Putamen (tissue), 1 donor: ENCODE results near the gene MRPL1.
"Not testable (repeated sequence)": the region's sequence is repeated elsewhere in the genome, so short reads cannot be mapped to it uniquely, and the experiment has no call there.

Experiments
- DNase-seq: peaks from one replicate; pipeline ENCODE4 v3.0.0-alpha.2; 2016; ENCODE audit warnings: low spot score

Gene MRPL1

GRCh38 chr4:77982900-77983540, 120.4 kb downstream of the MRPL1 start:
- not testable (repeated sequence) for DNase-seq

GRCh38 chr4:77983612-77984311, 121.1 kb downstream of the MRPL1 start:
- not testable (repeated sequence) for DNase-seq

- no peak for DNase-seq
Measured at GRCh38 chr4:77989968-77990367, 127.3 kb downstream of the MRPL1 start.

GRCh38 chr4:77990456-77990855, 127.8 kb downstream of the MRPL1 start:
- no peak for DNase-seq

- DNase-seq: no peak
Measured at GRCh38 chr4:77990904-77991358, 128.3 kb downstream of the MRPL1 start.

GRCh38 chr4:77992581-77992980, 130.0 kb downstream of the MRPL1 start:
- DNase-seq: no peak

GRCh38 chr4:77994194-77994721, 131.6 kb downstream of the MRPL1 start:
- peak; percentile 15 for DNase-seq

- no peak for DNase-seq
Measured at GRCh38 chr4:77996076-77996475, 133.4 kb downstream of the MRPL1 start.

- DNase-seq: no peak
Measured at GRCh38 chr4:78001531-78001930, 138.9 kb downstream of the MRPL1 start.

- no peak for DNase-seq
Measured at GRCh38 chr4:78002260-78002659, 139.6 kb downstream of the MRPL1 start.
